GM19395 (cell line): ENCODE results near the gene NFKB1.

Source experiments
- ATAC-seq: cut with Tn5 transposase; IDR thresholded peaks from one replicate; pipeline ENCODE4 v1.9.1; 2021; ENCODE audit warnings: mild to moderate bottlenecking, moderate library complexity; ENCODE audit not compliant: unreplicated experiment

NFKB1 gene

DNA sequence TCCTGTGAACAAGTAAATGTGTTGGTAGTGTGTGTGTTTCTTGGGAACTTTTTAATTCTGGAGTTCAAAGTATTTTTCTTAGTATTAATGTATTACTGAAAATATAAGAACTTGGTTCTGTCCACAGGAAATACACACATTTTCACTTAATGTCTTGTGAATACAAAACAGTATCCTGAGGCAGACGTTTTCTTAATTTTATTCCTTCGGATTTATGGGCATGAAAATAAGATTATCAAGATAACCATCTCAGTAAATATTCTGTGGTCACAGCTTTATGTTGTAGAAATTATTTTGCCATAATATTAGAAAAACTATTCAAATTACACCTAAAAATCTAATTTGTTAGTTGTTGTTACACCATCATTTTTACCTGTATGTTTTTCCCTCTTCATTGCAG, 29.8 kb downstream of the NFKB1 start:
- no peak for ATAC-seq

DNA sequence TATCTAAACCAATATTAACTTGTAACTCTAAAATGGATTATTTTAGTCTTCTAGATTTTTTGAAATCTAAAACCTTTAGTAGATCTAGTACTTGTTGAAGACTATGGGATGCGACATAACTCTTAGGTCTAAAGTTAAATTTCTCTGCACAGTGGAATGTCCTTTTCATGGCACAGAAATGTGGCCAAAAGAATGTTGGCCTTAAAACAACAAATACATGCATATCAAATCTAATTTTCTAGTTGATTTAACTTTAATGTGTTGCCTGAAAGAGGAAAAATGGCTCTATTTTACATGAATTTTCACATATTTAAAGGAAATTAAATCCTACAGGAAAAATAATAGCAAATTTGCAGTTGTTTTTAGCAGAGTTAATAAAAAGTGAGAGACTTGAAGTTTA, 30.3 kb downstream of the NFKB1 start:
- ATAC-seq = no peak

GRCh38 chr4:102533348-102533747, 32.2 kb downstream of the NFKB1 start:
- no peak for ATAC-seq

GRCh38 chr4:102533904-102534303, 32.7 kb downstream of the NFKB1 start:
- no peak for ATAC-seq

DNA sequence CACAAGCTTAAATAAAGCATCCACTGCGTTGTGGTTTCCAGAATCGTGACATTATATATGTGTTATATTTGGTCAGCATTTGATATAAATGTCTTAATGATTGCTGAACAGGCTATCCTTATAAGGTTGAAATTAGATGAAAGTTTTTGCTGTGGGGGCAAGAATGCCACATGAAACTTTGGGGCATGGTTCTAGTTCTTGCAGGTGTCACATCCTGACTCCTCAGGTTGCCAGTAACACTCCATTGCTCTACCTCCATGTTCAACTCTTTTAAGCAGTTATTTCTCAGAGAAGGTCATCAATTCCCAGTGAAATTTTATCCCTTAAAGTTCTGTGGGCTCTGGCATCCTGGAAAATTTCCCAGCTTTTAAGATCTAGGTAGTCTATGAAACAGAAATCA, 33.7 kb downstream of the NFKB1 start:
- no peak for ATAC-seq

- ATAC-seq = peak; percentile 82
Observed at GRCh38 chr4:102535398-102536082, 34.4 kb downstream of the NFKB1 start.

GRCh38 chr4:102536768-102537167, 35.6 kb downstream of the NFKB1 start:
- ATAC-seq = no peak

DNA sequence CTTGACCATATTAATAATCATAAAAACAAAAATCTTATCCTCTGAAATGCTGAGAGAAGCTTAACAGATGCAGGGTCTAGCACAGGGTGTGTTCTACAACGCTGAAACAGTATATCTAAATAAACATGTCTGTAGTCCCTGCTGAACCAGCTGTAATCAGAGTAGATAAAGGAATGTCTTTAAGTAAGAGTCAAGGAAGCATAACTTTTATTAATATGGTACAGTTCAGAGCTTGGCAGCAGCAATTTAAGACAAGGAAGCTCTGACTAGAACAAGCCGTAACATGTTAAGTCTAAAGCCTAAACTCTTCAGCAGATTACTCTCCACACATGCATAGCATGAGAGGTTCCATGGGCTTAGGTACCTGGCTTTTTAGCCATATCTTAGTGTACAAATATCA, 36.1 kb downstream of the NFKB1 start:
- no peak for ATAC-seq

DNA sequence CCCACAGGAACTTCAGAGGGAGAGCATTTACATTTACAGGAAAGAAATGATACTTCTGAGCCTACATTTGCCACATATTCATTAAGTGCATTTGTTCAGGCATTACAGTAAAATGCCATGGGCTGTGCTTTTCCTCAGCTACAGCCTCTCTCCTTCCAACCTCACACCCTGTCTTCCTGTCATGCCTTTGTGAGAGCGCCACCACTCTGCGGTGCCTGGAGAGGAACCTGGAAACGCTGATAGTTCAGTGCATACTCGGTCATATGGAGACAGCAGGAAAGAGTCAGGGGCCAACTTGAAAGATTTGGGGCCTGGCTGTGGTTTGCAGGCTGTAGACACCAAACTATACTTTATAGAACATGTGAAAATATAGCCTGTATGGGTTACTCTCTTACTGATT, 40.5 kb downstream of the NFKB1 start:
- ATAC-seq = no peak

GRCh38 chr4:102543030-102543928, 42.1 kb downstream of the NFKB1 start:
- ATAC-seq = peak; percentile 90

DNA sequence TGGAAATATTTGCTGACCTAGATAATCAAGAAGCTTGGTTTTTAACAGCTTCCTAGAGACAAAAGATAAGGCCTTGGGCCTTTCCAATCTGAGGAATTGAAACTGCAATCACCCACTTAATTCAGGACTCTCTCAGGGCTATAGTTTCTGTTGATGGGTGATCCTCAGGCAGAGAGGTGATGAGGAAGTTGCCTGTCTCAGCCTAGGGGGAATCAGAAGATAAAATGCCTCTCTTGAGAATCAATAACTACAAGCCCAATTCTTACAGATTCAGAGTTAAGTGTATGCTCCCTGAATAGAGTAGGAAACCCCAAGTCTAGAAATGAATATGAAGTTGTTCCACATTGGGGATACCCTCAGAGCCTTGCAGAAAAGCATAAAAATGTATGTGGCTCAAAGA, 45.5 kb downstream of the NFKB1 start:
- ATAC-seq = peak; percentile 45

- no peak for ATAC-seq
Observed at GRCh38 chr4:102547973-102548372, 46.8 kb downstream of the NFKB1 start.

- ATAC-seq = no peak
Observed at GRCh38 chr4:102551958-102552565, 50.9 kb downstream of the NFKB1 start.

DNA sequence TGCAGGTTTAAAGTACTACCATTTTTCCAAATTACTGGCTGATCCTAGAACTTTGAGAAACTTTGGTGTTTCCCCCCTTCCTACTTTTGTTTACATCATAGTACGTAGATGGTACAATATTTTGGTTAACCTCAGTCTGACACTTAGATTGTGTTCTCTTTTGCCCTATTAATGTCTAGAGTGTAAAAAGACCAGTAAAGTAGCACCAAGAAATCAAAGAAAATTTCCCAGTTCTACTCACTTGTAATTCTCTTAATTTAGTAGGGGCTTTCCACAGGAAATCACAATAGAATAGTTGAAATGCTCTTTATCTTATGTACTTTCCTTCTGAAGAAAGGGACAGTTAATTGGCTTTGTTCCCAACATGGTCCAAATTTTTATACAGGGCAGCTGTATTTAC, 51.6 kb downstream of the NFKB1 start:
- ATAC-seq = no peak

- no peak for ATAC-seq
Observed at GRCh38 chr4:102553982-102554381, 52.8 kb downstream of the NFKB1 start.

- ATAC-seq = no peak
Observed at GRCh38 chr4:102554482-102554881, 53.3 kb downstream of the NFKB1 start.

DNA sequence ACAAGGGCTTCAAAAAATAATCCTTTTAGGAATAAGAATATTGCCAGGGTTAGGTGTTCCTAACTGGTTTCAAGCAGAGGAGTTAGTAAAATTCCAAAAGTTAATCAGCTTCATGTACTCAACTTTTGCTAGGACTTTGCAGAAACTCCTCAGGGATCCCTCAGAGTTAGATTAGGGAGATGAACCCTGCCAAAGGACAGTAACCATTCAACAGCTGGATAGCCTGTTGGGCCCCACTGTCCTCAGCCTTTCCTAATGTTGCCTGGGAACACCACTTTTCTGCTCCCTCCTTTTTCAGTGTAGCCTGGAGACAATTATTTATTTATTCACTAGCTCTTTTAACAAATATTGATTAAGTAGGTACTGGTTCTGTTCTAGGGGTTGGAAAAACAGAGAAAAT, 53.8 kb downstream of the NFKB1 start:
- ATAC-seq = no peak

DNA sequence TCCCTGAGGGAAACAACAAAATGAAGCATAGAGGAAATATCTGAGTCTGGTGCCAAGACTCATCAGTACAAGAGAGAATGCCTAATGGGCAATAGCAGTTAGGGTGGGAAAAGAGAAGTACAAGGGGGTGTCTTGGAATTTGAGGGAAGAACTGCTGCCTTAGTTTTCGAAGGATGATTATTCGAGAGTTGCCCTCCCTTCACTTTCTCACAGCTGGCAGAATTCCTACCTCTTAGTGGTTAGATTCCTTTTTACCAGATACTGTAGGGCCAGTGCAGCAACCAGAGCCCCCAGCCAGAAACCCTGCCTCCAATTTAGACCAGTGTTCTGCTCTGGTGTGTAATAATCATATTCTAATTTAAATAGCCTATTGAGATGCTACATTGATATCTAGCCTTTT, 56.5 kb downstream of the NFKB1 start:
- no peak for ATAC-seq

- ATAC-seq = no peak
Observed at GRCh38 chr4:102560115-102560514, 59.0 kb downstream of the NFKB1 start.

DNA sequence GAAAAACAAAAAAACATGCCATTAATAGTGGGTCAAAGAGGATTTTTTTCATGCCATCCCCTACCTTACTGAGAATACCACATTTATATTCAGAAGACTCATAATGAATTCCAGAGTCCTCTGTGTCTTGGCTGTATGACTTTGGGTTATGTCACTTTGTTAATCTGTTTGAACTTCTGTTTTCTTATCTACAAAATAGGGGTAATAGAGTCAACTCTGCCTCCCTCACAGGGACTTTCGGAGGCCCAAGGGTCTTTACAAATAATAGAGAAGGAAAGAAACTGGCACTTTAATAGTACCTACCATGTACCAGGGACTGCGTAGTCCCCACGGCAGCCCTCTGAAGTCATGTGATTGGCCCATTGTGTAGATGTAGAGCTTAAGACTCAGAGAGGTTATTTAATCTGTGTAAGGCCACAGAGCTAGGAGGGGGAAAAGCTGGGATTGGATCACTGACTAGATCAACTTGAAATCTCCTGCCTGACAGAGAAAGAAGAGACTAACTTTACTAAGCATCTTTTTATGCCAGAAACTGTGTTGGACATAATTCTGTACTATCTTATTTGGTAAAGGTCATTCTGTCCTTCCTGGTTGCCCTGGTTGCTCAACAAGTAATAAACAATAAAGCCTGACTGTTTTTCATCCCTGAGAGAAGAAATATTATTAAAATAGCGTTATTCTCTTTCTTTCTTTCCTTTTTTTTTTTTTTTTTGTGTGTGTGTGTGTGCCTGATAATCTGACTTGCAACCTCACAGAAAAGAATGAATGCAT, 59.6 kb downstream of the NFKB1 start:
- ATAC-seq = no peak

DNA sequence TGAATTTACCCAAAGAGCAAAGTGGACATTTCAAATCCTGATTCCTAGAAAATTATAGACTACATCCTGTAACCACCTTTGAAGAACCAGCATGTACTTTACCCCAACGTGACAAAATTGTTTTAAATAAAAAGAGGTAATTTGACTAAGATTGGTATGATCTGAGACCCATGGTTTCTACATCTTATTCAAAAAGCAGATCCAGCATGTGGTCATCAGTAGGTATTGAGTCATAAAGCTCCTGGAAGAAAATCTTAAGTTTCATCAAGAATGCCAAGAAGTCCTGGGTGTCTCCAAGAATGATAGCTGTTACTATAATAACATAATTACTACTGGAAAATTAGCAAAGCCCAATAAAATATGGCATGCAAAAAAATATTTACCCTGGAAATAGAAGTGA, 61.8 kb downstream of the NFKB1 start:
- no peak for ATAC-seq
